ENCODE data around the gene CCT6A. TPM values are rescaled to one million over a fixed set of nuclear protein-coding genes. Genes with fewer than 3 reads are reported as not detected.

CCT6A gene
- total and polyA plus RNA-seq, 9 of the 15 experiments (the other 6 are each of a cell fraction or from before 2014, with no cell fraction given) = 244 to 708 (median 387) TPM

DNA sequence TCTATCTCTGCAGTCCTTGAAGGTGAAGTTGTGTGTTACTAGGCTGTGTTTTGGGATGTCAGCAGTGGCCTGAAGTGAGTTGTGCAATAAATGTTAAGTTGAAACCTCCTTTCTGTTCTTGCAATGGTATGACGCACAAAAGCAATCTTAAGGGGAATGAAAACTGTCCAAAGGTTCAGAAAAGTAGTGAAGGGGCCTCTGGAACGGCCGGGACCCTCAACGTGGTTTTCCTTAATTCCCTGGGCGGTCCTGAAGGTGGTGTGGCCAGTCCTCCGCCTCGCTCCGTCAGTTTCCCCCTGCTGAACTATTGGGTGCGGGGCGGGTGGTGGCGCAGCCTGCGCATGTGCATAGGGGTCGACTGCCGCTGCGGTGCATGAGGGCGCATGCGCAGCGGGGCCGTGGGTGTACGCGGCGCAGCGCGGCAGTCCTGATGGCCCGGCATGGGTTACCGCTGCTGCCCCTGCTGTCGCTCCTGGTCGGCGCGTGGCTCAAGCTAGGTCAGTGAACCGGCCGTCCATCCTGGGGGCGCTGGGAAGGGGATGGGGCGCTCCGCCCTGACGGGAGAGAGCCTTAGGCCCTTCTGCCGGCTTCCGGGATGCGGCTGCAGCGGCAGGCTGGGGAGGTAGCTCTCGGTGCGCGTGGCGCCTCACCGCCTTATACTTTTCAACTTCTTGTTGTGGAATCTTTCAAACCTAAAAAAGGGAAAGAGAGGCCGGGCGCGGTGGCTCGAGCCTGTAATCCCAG lies 12.5 kb downstream of the CCT6A start, which contains the start of gene SUMF2 (continued):
- TF ChIP-seq, protein P1, sequence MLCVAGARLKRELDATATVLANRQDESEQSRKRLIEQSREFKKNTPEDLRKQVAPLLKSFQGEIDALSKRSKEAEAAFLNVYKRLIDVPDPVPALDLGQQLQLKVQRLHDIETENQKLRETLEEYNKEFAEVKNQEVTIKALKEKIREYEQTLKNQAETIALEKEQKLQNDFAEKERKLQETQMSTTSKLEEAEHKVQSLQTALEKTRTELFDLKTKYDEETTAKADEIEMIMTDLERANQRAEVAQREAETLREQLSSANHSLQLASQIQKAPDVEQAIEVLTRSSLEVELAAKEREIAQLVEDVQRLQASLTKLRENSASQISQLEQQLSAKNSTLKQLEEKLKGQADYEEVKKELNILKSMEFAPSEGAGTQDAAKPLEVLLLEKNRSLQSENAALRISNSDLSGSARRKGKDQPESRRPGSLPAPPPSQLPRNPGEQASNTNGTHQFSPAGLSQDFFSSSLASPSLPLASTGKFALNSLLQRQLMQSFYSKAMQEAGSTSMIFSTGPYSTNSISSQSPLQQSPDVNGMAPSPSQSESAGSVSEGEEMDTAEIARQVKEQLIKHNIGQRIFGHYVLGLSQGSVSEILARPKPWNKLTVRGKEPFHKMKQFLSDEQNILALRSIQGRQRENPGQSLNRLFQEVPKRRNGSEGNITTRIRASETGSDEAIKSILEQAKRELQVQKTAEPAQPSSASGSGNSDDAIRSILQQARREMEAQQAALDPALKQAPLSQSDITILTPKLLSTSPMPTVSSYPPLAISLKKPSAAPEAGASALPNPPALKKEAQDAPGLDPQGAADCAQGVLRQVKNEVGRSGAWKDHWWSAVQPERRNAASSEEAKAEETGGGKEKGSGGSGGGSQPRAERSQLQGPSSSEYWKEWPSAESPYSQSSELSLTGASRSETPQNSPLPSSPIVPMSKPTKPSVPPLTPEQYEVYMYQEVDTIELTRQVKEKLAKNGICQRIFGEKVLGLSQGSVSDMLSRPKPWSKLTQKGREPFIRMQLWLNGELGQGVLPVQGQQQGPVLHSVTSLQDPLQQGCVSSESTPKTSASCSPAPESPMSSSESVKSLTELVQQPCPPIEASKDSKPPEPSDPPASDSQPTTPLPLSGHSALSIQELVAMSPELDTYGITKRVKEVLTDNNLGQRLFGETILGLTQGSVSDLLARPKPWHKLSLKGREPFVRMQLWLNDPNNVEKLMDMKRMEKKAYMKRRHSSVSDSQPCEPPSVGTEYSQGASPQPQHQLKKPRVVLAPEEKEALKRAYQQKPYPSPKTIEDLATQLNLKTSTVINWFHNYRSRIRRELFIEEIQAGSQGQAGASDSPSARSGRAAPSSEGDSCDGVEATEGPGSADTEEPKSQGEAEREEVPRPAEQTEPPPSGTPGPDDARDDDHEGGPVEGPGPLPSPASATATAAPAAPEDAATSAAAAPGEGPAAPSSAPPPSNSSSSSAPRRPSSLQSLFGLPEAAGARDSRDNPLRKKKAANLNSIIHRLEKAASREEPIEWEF (CRISPR knock-in tag; IDR thresholded peaks at IDR 0.05) = no peak
- TF ChIP-seq, protein P2, sequence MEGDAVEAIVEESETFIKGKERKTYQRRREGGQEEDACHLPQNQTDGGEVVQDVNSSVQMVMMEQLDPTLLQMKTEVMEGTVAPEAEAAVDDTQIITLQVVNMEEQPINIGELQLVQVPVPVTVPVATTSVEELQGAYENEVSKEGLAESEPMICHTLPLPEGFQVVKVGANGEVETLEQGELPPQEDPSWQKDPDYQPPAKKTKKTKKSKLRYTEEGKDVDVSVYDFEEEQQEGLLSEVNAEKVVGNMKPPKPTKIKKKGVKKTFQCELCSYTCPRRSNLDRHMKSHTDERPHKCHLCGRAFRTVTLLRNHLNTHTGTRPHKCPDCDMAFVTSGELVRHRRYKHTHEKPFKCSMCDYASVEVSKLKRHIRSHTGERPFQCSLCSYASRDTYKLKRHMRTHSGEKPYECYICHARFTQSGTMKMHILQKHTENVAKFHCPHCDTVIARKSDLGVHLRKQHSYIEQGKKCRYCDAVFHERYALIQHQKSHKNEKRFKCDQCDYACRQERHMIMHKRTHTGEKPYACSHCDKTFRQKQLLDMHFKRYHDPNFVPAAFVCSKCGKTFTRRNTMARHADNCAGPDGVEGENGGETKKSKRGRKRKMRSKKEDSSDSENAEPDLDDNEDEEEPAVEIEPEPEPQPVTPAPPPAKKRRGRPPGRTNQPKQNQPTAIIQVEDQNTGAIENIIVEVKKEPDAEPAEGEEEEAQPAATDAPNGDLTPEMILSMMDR (IDR thresholded peaks at IDR 0.05 in 2 of 3, conservative IDR thresholded peaks at IDR 0.05 in 1 of 3; ENCODE audit: insufficient read depth in 2 of 3, low read depth in 1 of 3, low read length in 3 of 3) = peak; percentile 25 to 32 (median 27); a peak in 3 of 6 replicates
- TF ChIP-seq, protein P3, sequence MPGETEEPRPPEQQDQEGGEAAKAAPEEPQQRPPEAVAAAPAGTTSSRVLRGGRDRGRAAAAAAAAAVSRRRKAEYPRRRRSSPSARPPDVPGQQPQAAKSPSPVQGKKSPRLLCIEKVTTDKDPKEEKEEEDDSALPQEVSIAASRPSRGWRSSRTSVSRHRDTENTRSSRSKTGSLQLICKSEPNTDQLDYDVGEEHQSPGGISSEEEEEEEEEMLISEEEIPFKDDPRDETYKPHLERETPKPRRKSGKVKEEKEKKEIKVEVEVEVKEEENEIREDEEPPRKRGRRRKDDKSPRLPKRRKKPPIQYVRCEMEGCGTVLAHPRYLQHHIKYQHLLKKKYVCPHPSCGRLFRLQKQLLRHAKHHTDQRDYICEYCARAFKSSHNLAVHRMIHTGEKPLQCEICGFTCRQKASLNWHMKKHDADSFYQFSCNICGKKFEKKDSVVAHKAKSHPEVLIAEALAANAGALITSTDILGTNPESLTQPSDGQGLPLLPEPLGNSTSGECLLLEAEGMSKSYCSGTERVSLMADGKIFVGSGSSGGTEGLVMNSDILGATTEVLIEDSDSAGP (CRISPR knock-in tag; IDR thresholded peaks at IDR 0.05) = no peak
- no peak; the same call in 1 of the 2 replicates for TF ChIP-seq KLF10 (CRISPR knock-in tag; IDR thresholded peaks at IDR 0.05)
- TF ChIP-seq HMG20B (CRISPR knock-in tag; IDR thresholded peaks at IDR 0.05) = 0 out of 2 replicates have a peak, but pooled peaks have one; percentile 79
- TF ChIP-seq ZNF707 (CRISPR knock-in tag; conservative IDR thresholded peaks at IDR 0.05) = no peak
- peak; percentile 60 for TF ChIP-seq CREM (IDR thresholded peaks at IDR 0.05; ENCODE audit: low read depth)
- TF ChIP-seq ZEB2 (IDR thresholded peaks at IDR 0.05) = 0 out of 2 replicates have a peak, but pooled peaks have one; percentile 29
- TF ChIP-seq SNIP1 (IDR thresholded peaks at IDR 0.05; ENCODE audit: low read depth) = no peak
- TF ChIP-seq KDM2B (CRISPR knock-in tag; IDR thresholded peaks at IDR 0.05) = no peak
- peak; percentile 81 for TF ChIP-seq RBM22 (IDR thresholded peaks at IDR 0.05; ENCODE audit: low read depth, low read length, poor library complexity, severe bottlenecking)
- TF ChIP-seq, protein P4, sequence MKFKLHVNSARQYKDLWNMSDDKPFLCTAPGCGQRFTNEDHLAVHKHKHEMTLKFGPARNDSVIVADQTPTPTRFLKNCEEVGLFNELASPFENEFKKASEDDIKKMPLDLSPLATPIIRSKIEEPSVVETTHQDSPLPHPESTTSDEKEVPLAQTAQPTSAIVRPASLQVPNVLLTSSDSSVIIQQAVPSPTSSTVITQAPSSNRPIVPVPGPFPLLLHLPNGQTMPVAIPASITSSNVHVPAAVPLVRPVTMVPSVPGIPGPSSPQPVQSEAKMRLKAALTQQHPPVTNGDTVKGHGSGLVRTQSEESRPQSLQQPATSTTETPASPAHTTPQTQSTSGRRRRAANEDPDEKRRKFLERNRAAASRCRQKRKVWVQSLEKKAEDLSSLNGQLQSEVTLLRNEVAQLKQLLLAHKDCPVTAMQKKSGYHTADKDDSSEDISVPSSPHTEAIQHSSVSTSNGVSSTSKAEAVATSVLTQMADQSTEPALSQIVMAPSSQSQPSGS (CRISPR knock-in tag; IDR thresholded peaks at IDR 0.05) = no peak
- TF ChIP-seq TCFL5 (CRISPR knock-in tag; conservative IDR thresholded peaks at IDR 0.05) = no peak
- no peak for TF ChIP-seq TEAD2 (tag; IDR thresholded peaks at IDR 0.05)
